Left hindlimb (tissue), 1 donor: Measurements from ENCODE around the gene ITIH2.
"Not testable (repeated sequence)": the region's sequence is repeated elsewhere in the genome, so short reads cannot be mapped to it uniquely, and the experiment has no call there.

Experiments used
- DNase-seq: peaks from one replicate; pipeline ENCODE4 v3.0.0-alpha.2; 2018

ITIH2 gene

GRCh38 chr10:7703140-7703539 lies at the start of gene ITIH2:
ITIH2 (plus strand) TSS chr10:7703316; CDS start chr10:7703435, 119 bp downstream.
- no peak for DNase-seq

GRCh38 chr10:7657079-7657478 lies 46.0 kb upstream of the ITIH2 start:
- DNase-seq, result not testable (repeated sequence)

- DNase-seq, result no peak
These were observed 45.6 kb upstream of the ITIH2 start for GRCh38 chr10:7657552-7657951.

- DNase-seq, result no peak
These were observed 43.6 kb upstream of the ITIH2 start for GRCh38 chr10:7659560-7659959.

GRCh38 chr10:7662522-7662921 lies 40.6 kb upstream of the ITIH2 start:
- DNase-seq, result no peak

GRCh38 chr10:7664707-7665106 lies 38.4 kb upstream of the ITIH2 start:
- DNase-seq, result no peak

- no peak for DNase-seq
These were observed 37.3 kb upstream of the ITIH2 start for GRCh38 chr10:7665767-7666166.

- DNase-seq, result peak; percentile 42
These were observed 36.7 kb upstream of the ITIH2 start, which contains the start of gene ITIH5 for GRCh38 chr10:7666253-7667023. ITIH5 (minus strand) TSS chr10:7666966; CDS start chr10:7666892, 74 bp downstream.

GRCh38 chr10:7667262-7668141 lies 35.6 kb upstream of the ITIH2 start:
- DNase-seq, result peak; percentile 55

GRCh38 chr10:7670157-7670556 lies 33.0 kb upstream of the ITIH2 start:
- DNase-seq, result no peak

- peak; percentile 48 for DNase-seq
These were observed 30.6 kb upstream of the ITIH2 start for GRCh38 chr10:7672341-7673134.

- DNase-seq, result no peak
These were observed 23.9 kb upstream of the ITIH2 start for GRCh38 chr10:7679256-7679655.

GRCh38 chr10:7680078-7680477 lies 23.0 kb upstream of the ITIH2 start:
- DNase-seq, result not testable (repeated sequence)

- DNase-seq, result no peak
These were observed 16.6 kb upstream of the ITIH2 start for GRCh38 chr10:7686351-7687171.

GRCh38 chr10:7687228-7687907 lies 15.7 kb upstream of the ITIH2 start:
- peak; percentile 88 for DNase-seq

GRCh38 chr10:7689591-7689990 lies 13.5 kb upstream of the ITIH2 start:
- DNase-seq, result no peak

- not testable (repeated sequence) for DNase-seq
These were observed 12.1 kb upstream of the ITIH2 start for GRCh38 chr10:7690885-7691597.

GRCh38 chr10:7692368-7692767 lies 10.7 kb upstream of the ITIH2 start:
- not testable (repeated sequence) for DNase-seq

GRCh38 chr10:7693194-7693593 lies 9.9 kb upstream of the ITIH2 start:
- DNase-seq, result not testable (repeated sequence)

GRCh38 chr10:7696545-7696944 lies 6.6 kb upstream of the ITIH2 start:
- DNase-seq, result no peak

GRCh38 chr10:7697426-7697825 lies 5.7 kb upstream of the ITIH2 start:
- DNase-seq, result no peak
